Natural killer cell treated with Interleukin-12 subunit alpha and Interleukin-12 subunit beta and Interleukin-15 and Interleukin-18, amount 100 ng/mL, for 72 hours (primary cell): ENCODE measurements around the gene MACROD1. TPM values are rescaled to one million over a fixed set of nuclear protein-coding genes. Genes with fewer than 3 reads are reported as not detected.

Experiments
- total RNA-seq, 2 donors: library from RNA; stranded (reverse); gene quantifications; one replicate each; pipeline ENCODE4 v1.2.3, GENCODE V29; 2022

MACROD1 gene
- total RNA-seq, 2 donors from 2014 or later, result 3.0 to 12.7 TPM

Other genes starting within 250 kb of the MACROD1 start
- gene RCOR2, start 248.9 kb downstream of the MACROD1 start, total RNA-seq, result not detected
- gene NAA40, start 227.1 kb downstream of the MACROD1 start, total RNA-seq, result 10 to 100 TPM; 29.4 to 43.8 TPM
- 100 to 1,000 TPM; 383 to 427 TPM for gene COX8A, start 191.5 kb downstream of the MACROD1 start, total RNA-seq
- 10 to 100 TPM; 87.8 to 96.6 TPM for gene OTUB1, start 179.7 kb downstream of the MACROD1 start, total RNA-seq
- not detected for gene FLRT1, start 130.2 kb downstream of the MACROD1 start, total RNA-seq
- gene STIP1, start 20.1 kb upstream of the MACROD1 start, total RNA-seq, result 100 to 1,000 TPM; 431 to 450 TPM
- gene FERMT3, start 40.6 kb upstream of the MACROD1 start, total RNA-seq, result 100 to 1,000 TPM; 249 to 276 TPM
- 10 to 100 TPM; 30.5 to 35.7 TPM for gene TRPT1, start 60.1 kb upstream of the MACROD1 start, total RNA-seq
- 100 to 1,000 TPM in 1 of 2 donors, 10 to 100 TPM in 1; 83.6 to 120 TPM for gene NUDT22, start 60.2 kb upstream of the MACROD1 start, total RNA-seq
- 10 to 100 TPM; 31.2 to 33.0 TPM for gene DNAJC4, start 64.4 kb upstream of the MACROD1 start, total RNA-seq
- 10 to 100 TPM; 38.7 to 42.3 TPM for gene VEGFB, start 68.5 kb upstream of the MACROD1 start, total RNA-seq
- gene FKBP2, start 75.0 kb upstream of the MACROD1 start, total RNA-seq, result 10 to 100 TPM; 33.1 to 53.5 TPM
- 100 to 1,000 TPM; 130 to 236 TPM for gene PPP1R14B, start 80.8 kb upstream of the MACROD1 start, total RNA-seq
- 10 to 100 TPM; 13.9 to 16.4 TPM for gene PLCB3, start 85.4 kb upstream of the MACROD1 start, total RNA-seq
- 10 to 100 TPM; 29.5 to 46.9 TPM for gene BAD, start 118.6 kb upstream of the MACROD1 start, total RNA-seq
- gene GPR137, start 119.7 kb upstream of the MACROD1 start, total RNA-seq, result 10 to 100 TPM; 40.9 to 62.7 TPM
- not detected for gene KCNK4, start 125.2 kb upstream of the MACROD1 start, total RNA-seq
- not detected for gene CATSPERZ, start 134.2 kb upstream of the MACROD1 start, total RNA-seq
- 100 to 1,000 TPM in 1 of 2 donors, 10 to 100 TPM in 1; 67.2 to 116 TPM for gene ESRRA, start 139.4 kb upstream of the MACROD1 start, total RNA-seq
- gene TRMT112, start 151.4 kb upstream of the MACROD1 start, total RNA-seq, result 100 to 1,000 TPM; 171 to 203 TPM
- gene PRDX5, start 152.0 kb upstream of the MACROD1 start, total RNA-seq, result 100 to 1,000 TPM in 1 of 2 donors, 10 to 100 TPM in 1; 83.5 to 116 TPM
- 100 to 1,000 TPM; 172 to 224 TPM for gene CCDC88B, start 174.1 kb upstream of the MACROD1 start, total RNA-seq
- 10 to 100 TPM; 20.7 to 29.5 TPM for gene RPS6KA4, start 193.0 kb upstream of the MACROD1 start, total RNA-seq